Mucosa of descending colon (tissue), 3 donors: Measurements from ENCODE around the gene CMA1. TPM values are rescaled to one million over a fixed set of nuclear protein-coding genes. Genes with fewer than 3 reads are reported as not detected.
"Not testable (repeated sequence)": the region's sequence is repeated elsewhere in the genome, so short reads cannot be mapped to it uniquely, and the experiment has no call there.

Experiments used
- ATAC-seq: fragments of 200-7000 bp; cut with Tn5 transposase; one replicate; pipeline ENCODE4 v1.9.1; 2020; ENCODE audit warnings: mild to moderate bottlenecking, moderate library complexity
- DNase-seq, 3 donors: peaks; one replicate each; pipeline ENCODE4 v3.0.0-alpha.2; 2020
- H3K36me3 ChIP-seq: fragments of 200-600 bp; one replicate; pipeline ENCODE4 v1.8.0; 2021; ENCODE audit warnings: low read depth, mild to moderate bottlenecking
- H3K4me1 ChIP-seq: fragments of 200-600 bp; one replicate; pipeline ENCODE4 v1.8.0; 2021; ENCODE audit warnings: low read depth, mild to moderate bottlenecking
- H3K4me3 ChIP-seq: fragments of 200-600 bp; one replicate; pipeline ENCODE4 v1.8.0; 2021; ENCODE audit warnings: mild to moderate bottlenecking
- H3K9me3 ChIP-seq: fragments of 200-600 bp; one replicate; pipeline ENCODE4 v1.8.0; 2021; ENCODE audit warnings: mild to moderate bottlenecking
- intact Hi-C, 2 donors: fragments of 100-400 bp; cut with DNase I in 1 of 2; cut with micrococcal nuclease in 1 of 2; formaldehyde crosslinking; loops; one replicate each; pipeline versions ENCODE4 v1.11.0 to v1.11.1; 2022; cut with DNase I, micrococcal nuclease
- long read RNA-seq, 2 donors: library from polyadenylated mRNA; unstranded; transcript quantifications; one replicate each; pipeline ENCODE4 v2.0.0, GENCODE V29; 2019 to 2021
- total RNA-seq, 3 donors: library from RNA; stranded (reverse); fragmentation: NEBNext Ultra II Directional in 2 of 3; extraction: Animal tissue kit (Norgen Biotek cat#: 25700) in 2 of 3; gene quantifications; one replicate each; pipeline versions ENCODE4 v1.2.1 to v1.2.4, GENCODE V29; 2021 to 2023
- TF ChIP-seq, protein P1 (sequence below): fragments of 200-600 bp; IDR thresholded peaks from one replicate; pipeline ENCODE4 v1.8.0; 2022; ENCODE audit warnings: antibody characterized with exemption, mild to moderate bottlenecking
- donor health status: DM: no; HTN: no; CAD: no; lungs with moderate emphysema.
- donor health status: DM: no; HTN: no; CAD: no.
- donor health status: DM: no; HTN: yes; CAD: no.

CMA1 gene, protein sequence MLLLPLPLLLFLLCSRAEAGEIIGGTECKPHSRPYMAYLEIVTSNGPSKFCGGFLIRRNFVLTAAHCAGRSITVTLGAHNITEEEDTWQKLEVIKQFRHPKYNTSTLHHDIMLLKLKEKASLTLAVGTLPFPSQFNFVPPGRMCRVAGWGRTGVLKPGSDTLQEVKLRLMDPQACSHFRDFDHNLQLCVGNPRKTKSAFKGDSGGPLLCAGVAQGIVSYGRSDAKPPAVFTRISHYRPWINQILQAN
- 1 to 10 TPM in 2 of 3 donors, under 1 TPM in 1; 0.32 to 3.3 (median 1.6) TPM for total RNA-seq
- long read RNA-seq, donor 1, result 0 reads
- long read RNA-seq, donor 2, result 0 reads

DNA sequence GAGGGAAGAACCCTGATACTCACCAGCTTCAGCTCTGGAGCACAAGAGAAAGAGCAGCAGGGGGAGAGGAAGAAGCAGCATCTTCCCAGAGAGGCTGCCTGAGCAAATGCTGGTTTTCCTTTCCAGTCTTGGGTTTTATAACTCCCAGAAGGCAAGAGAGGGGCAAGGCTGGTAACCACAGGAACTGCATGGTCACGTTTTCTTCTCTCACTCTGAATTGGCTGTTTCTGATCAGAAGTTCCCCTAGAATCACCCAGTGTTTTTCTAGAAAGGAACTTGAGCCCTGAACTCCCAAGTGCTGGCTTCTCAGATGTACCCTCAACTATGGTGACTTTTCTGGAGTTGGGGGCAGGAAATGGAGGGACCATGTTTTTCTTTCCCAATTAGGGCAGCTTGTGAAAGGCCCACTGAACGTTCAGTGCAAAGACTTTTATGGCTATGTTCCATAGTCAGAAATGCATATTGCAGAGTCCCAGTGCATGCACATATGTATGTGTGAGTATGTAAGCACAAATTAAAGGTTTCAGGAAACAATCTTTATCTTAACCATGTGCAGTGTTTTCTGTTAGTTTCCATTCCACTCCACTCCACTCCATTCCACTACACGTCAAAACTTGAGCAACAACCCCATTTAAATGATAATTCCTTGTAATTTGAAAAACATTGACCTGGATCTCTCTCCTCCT is at the start of gene CMA1:
CMA1 (minus strand) TSS at position 111 of the 686 bp plus-strand sequence; CDS start at position 81, 30 bp downstream.
- TF ChIP-seq, protein P1, sequence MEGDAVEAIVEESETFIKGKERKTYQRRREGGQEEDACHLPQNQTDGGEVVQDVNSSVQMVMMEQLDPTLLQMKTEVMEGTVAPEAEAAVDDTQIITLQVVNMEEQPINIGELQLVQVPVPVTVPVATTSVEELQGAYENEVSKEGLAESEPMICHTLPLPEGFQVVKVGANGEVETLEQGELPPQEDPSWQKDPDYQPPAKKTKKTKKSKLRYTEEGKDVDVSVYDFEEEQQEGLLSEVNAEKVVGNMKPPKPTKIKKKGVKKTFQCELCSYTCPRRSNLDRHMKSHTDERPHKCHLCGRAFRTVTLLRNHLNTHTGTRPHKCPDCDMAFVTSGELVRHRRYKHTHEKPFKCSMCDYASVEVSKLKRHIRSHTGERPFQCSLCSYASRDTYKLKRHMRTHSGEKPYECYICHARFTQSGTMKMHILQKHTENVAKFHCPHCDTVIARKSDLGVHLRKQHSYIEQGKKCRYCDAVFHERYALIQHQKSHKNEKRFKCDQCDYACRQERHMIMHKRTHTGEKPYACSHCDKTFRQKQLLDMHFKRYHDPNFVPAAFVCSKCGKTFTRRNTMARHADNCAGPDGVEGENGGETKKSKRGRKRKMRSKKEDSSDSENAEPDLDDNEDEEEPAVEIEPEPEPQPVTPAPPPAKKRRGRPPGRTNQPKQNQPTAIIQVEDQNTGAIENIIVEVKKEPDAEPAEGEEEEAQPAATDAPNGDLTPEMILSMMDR, result no peak
- ATAC-seq (no peak), DNase-seq (no peak)
- no peaks in the 10 kb centered on the region for H3K4me1 ChIP-seq
- intact Hi-C loops, result no loop called here
- H3K9me3 ChIP-seq, result no peaks in the 10 kb centered on the region
- no peak within 1 kb of the TSS for H3K4me3 ChIP-seq
- no peaks in the 10 kb centered on the region for H3K36me3 ChIP-seq

DNA sequence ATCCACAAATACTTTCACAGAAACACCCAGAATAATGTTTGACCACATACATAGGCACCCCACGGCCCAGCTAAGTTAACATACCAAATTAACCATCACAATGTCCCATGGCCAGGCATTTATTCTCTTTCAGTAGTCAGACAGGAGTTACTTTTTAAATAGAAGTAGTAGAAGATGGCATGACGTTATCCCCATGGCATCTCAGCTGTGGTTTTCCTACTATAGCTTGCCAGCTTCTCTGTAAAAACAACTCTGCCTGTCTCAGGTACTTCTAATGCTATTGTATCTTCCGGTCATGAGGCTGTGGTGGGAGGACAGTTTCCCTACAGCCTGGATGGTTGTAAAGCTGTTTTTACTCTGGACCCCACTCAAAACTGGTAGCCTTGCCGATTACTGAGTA is 48.7 kb upstream of the CMA1 start:
- intact Hi-C loops, result no loop called here
- Histone ChIP-seq H3K9me3 (no peaks in the 10 kb centered on the region), H3K36me3 (no peaks in the 10 kb centered on the region), H3K4me3 (no peak overlapping the region), H3K4me1 (no peaks in the 10 kb centered on the region)
- no peak for ATAC-seq
- no peak for DNase-seq
- TF ChIP-seq, protein P1, result no peak

DNA sequence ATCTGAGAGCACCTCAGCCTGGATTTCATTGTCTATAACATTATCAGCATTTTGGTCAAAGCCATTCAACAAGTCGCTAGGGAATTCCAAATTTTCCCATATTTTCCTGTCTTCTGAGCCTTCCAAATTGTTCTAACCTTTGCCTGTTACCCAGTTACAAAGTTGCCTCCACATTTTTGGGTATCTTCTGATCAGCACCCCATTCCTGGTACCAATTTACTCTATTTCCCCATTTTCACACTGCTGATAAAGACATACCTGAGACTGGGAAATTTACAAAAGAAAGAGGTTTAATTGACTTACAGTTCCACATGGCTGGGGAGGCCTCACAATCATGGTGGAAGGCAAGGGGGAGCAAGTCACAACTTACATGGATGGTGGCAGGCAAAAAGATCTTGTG is 41.0 kb upstream of the CMA1 start:
- peaks cover 18% of the 10 kb centered on the region for H3K9me3 ChIP-seq
- intact Hi-C loops, DNase-seq, H3K4me1 ChIP-seq, ATAC-seq, H3K4me3 ChIP-seq, H3K36me3 ChIP-seq: not testable (repeated sequence)

DNA sequence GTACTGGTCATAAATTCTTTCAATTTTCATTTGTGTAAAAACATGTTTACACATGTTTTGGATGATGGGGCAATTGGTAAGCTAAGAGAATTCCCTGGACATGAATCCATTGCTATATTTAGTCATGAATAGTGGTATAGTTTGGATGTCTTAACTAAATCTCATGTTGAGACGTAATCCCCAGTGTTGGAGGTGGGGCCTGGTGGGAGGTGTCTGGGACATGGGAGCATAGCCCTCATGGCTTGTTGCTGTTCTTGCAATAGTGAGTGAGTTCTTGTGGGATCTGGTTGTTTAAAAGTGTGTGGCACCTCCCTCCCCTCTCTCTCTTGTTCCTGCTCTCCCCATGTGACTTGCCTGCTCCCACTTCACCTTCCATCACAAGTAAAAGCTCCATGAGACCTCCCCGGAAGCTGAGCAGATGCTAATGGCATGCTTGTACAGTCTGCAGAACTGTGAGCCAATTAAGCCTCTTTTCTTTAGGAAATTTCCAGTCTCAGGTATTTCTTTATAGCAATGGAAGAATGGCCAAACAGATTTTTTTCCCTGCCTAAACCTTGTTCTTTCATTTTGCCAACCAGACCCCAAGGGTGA is 34.4 kb upstream of the CMA1 start:
- no peaks in the 10 kb centered on the region for H3K36me3 ChIP-seq
- TF ChIP-seq, protein P1, result no peak
- ATAC-seq, result no peak
- intact Hi-C loops, result no loop called here
- no peak overlapping the region for H3K4me3 ChIP-seq
- peaks cover 7% of the 10 kb centered on the region for H3K9me3 ChIP-seq
- DNase-seq, result no peak
- H3K4me1 ChIP-seq, result no peaks in the 10 kb centered on the region

DNA sequence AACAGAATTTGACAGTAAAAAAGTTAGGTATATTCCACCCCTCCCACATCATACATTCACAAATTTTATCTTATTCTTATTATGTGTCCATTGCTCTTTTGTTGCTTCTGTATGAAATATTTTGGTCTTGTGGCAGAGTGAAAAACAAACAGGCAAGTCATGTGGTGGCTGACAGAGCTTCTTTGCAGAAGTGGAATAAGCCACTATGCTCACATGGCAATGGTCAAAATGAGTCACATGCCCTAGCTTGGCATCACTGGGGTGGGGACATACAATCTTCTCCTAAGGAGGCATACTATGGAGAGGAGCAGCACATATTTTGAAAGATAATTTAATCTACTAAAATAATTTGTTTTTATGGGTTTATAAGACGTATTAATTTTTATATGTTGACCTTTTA is 27.7 kb upstream of the CMA1 start:
- DNase-seq, result peak in 1 of 3 donors; percentile 6
- no peak overlapping the region for H3K4me3 ChIP-seq
- no peak for ATAC-seq
- TF ChIP-seq, protein P1, result no peak
- H3K36me3 ChIP-seq, result no peaks in the 10 kb centered on the region
- H3K4me1 ChIP-seq, result no peaks in the 10 kb centered on the region
- no peaks in the 10 kb centered on the region for H3K9me3 ChIP-seq
- intact Hi-C loops, result no loop called here

DNA sequence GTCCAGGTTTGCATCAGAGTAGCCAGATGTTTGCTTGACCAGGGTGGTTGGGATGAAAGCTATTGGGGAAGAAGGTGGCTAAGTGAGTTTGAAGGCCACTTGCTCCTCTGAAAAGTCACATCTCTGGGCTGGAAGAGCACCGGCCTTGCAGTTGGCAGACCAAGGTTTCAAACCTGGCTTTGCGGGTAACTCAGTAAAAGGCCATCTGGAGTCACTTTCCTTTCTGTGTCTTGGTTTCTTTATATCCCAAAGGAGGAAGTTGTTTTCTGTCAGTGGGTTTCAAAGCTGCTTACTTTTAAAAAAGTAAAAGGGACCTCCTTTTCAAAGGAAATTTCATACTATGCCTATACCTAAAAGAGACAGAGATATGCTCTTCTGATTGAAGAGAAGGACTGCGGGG is 26.2 kb upstream of the CMA1 start:
- TF ChIP-seq, protein P1, result no peak
- intact Hi-C loops, result no loop called here
- Histone ChIP-seq H3K4me3 (no peak overlapping the region), H3K36me3 (no peaks in the 10 kb centered on the region), H3K4me1 (no peaks in the 10 kb centered on the region), H3K9me3 (no peaks in the 10 kb centered on the region)
- DNase-seq (no peak), ATAC-seq (no peak)

DNA sequence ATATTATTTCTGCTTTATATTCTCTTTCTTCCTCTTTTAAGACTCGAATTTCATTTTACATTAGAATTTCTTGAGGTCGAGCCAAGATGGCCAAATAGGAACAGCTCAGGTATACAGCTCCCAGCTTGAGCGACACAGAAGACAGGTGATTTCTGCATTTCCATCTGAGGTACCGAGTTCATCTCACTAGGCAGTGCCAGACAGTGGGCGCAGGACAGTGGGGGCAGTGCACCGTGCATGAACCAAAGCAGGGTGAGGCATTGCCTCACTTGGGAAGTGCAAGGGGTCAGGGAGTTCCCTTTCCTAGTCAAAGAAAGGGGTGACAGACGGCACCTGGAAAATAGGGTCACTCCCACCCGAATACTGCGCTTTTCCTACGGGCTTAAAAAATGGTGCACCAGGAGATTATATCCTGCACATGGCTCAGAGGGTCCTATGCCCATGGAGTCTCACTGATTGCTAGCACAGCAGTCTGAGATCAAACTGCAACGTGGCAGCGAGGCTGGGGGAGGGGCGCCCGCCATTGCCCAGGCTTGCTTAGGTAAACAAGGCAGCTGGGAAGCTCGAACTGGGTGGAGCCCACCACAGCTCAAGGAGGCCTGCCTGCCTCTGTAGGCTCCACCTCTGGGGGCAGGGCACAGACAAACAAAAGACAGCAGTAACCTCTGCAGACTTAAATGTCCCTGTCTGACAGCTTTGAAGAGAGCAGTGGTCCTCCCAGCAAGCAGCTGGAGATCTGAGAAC is 18.0 kb upstream of the CMA1 start:
- H3K9me3 ChIP-seq, ATAC-seq, H3K4me1 ChIP-seq, H3K36me3 ChIP-seq, DNase-seq, intact Hi-C loops, H3K4me3 ChIP-seq: not testable (repeated sequence)
